Measurements from ENCODE around the gene LENG1. TPM values are rescaled to one million over a fixed set of nuclear protein-coding genes. Genes with fewer than 3 reads are reported as not detected.
A peak's percentile ranks its signal among the peaks of the same experiment; 100 is the strongest.

The LENG1 gene
- total and polyA plus RNA-seq, 9 of the 15 experiments (the other 6 are each of a cell fraction or from before 2014, with no cell fraction given), result 0.30 to 10.5 (median 4.7) TPM

- TF ChIP-seq ASH1L (IDR thresholded peaks at IDR 0.05; ENCODE audit: borderline replicate concordance, low read depth, partially characterized antibody) (peak; percentile 82), YY1 (IDR thresholded peaks at IDR 0.05; ENCODE audit: borderline replicate concordance in 1 of 3, control insufficient read depth in 1 of 3, extremely low read depth in 1 of 3, insufficient read depth in 3 of 3, insufficient read length in 1 of 3, insufficient replicate concordance in 2 of 3, low read depth in 1 of 3, low read length in 2 of 3) (peak in 2 of 3 experiments; percentile 7 to 48), BCOR (IDR thresholded peaks at IDR 0.05) (peak; percentile 63; the same call in 1 of the 2 replicates), SRSF3 (IDR thresholded peaks at IDR 0.05; ENCODE audit: insufficient read depth, low read length) (no peak), CREB3L1 (IDR thresholded peaks at IDR 0.05; ENCODE audit: borderline replicate concordance, low read depth) (peak; percentile 98), ZNF263 (CRISPR knock-in tag; IDR thresholded peaks at IDR 0.05; ENCODE audit: borderline replicate concordance) (no peak; the same call in 1 of the 2 replicates), SRSF7 (optimal IDR thresholded peaks at IDR 0.05; ENCODE audit: low read depth, low read length) (no peak), COPS2 (conservative IDR thresholded peaks at IDR 0.05) (no peak), TAF7 (tag; IDR thresholded peaks at IDR 0.05) (peak; percentile 75), SOX6 (IDR thresholded peaks at IDR 0.05) (no peak; the same call in 1 of the 2 replicates), SETDB1 (IDR thresholded peaks at IDR 0.05; ENCODE audit: low read length) (no peak), ZNF507 (tag; conservative IDR thresholded peaks at IDR 0.05) (no peak), CBX2 (IDR thresholded peaks at IDR 0.05; ENCODE audit: insufficient read depth, low read length, poor library complexity, severe bottlenecking) (no peak), MAFF (IDR thresholded peaks at IDR 0.05; ENCODE audit: low read length) (no peak), CREB1 (IDR thresholded peaks at IDR 0.05) (peak; percentile 98), CREB1 (CRISPR knock-in tag; IDR thresholded peaks at IDR 0.05) (peak; percentile 100), RNF219 (CRISPR knock-in tag; IDR thresholded peaks at IDR 0.05) (no peak), CGGBP1 (CRISPR knock-in tag; IDR thresholded peaks at IDR 0.05) (no peak), CBFA2T3 (IDR thresholded peaks at IDR 0.05) (no peak), E2F8 (IDR thresholded peaks at IDR 0.05; ENCODE audit: low read depth, partially characterized antibody) (peak; percentile 85), ZNF324 (CRISPR knock-in tag; IDR thresholded peaks at IDR 0.05) (no peak)
Measured at GRCh38 chr19:54115109-54116063, 44.1 kb downstream of the LENG1 start, which contains the start of the genes PRPF31 and TFPT (continued).

Data from K562 (cell line).